DOHH2 (cell line): ENCODE data around the gene SH3GL1.

ENCODE experiments used
- H3F3A ChIP-seq: fragments of 200-600 bp; sonication (generic), shearing (Covaris generic); 2 replicates; pipeline ENCODE4 v1.6.0; 2016; ENCODE audit warnings: antibody characterized with exemption, mild to moderate bottlenecking; ENCODE audit not compliant: control insufficient read depth, insufficient read depth
- H3K27ac ChIP-seq: fragments of 200-600 bp; sonication (generic); 2 replicates; pipeline ENCODE4 v1.5.1; 2014; ENCODE audit warnings: low read depth, mild to moderate bottlenecking, low read length, moderate library complexity
- H3K27me3 ChIP-seq: fragments of 200-600 bp; sonication (generic); 2 replicates; pipeline ENCODE4 v1.6.1; 2014; ENCODE audit warnings: mild to moderate bottlenecking, low read length, mixed read lengths; ENCODE audit not compliant: control insufficient read depth
- H3K36me3 ChIP-seq: fragments of 200-600 bp; sonication (generic); 2 replicates; pipeline ENCODE4 v1.6.1; 2014; ENCODE audit warnings: mild to moderate bottlenecking, low read length, moderate library complexity, mixed read lengths; ENCODE audit not compliant: control insufficient read depth
- H3K4me1 ChIP-seq: fragments of 200-600 bp; sonication (generic); 2 replicates; pipeline ENCODE4 v1.6.1; 2014; ENCODE audit warnings: mild to moderate bottlenecking, low read length, mixed read lengths; ENCODE audit not compliant: control insufficient read depth
- H3K4me2 ChIP-seq: fragments of 200-600 bp; sonication (generic); 2 replicates; pipeline ENCODE4 v1.6.0; 2014; ENCODE audit warnings: mild to moderate bottlenecking, low read length, moderate library complexity
- H3K4me3 ChIP-seq: fragments of 200-600 bp; sonication (generic); 2 replicates; pipeline ENCODE4 v1.5.1; 2014; ENCODE audit warnings: mild to moderate bottlenecking, low read length, mixed read lengths
- H3K79me2 ChIP-seq: fragments of 200-600 bp; sonication (generic); 2 replicates; pipeline ENCODE4 v1.6.1; 2014; ENCODE audit warnings: mild to moderate bottlenecking, low read length, mixed read lengths; ENCODE audit not compliant: control insufficient read depth
- H3K9me2 ChIP-seq: fragments of 200-600 bp; sonication (generic); replicated peaks from 2 replicates; pipeline ENCODE4 v1.6.1; 2014; ENCODE audit warnings: mild to moderate bottlenecking, low read length, mixed read lengths; ENCODE audit not compliant: control insufficient read depth
- H3K9me3 ChIP-seq: fragments of 200-600 bp; sonication (generic); 2 replicates; pipeline ENCODE4 v1.6.1; 2014; ENCODE audit warnings: antibody characterized with exemption, low read length, mixed read lengths; ENCODE audit not compliant: control insufficient read depth, insufficient read depth
- H4K20me1 ChIP-seq: fragments of 200-600 bp; sonication (generic); 2 replicates; pipeline ENCODE4 v1.6.0; 2014; ENCODE audit warnings: low read depth, mild to moderate bottlenecking, antibody characterized with exemption, low read length, moderate library complexity; ENCODE audit not compliant: control insufficient read depth, insufficient read depth
- CTCF ChIP-seq: fragments of 200-600 bp; sonication (generic); IDR thresholded peaks from one replicate; pipeline ENCODE4 v1.5.1; 2014; ENCODE audit warnings: antibody characterized with exemption, mild to moderate bottlenecking, low read depth, low read length; ENCODE audit not compliant: poor library complexity, severe bottlenecking
- EZH2phosphoT487 ChIP-seq: fragments of 200-600 bp; sonication (generic); IDR thresholded peaks from 2 replicates; pipeline ENCODE4 v1.6.1; 2017; ENCODE audit warnings: borderline replicate concordance, mild to moderate bottlenecking, antibody characterized with exemption, low read length, moderate library complexity, mixed read lengths

The SH3GL1 gene

DNA sequence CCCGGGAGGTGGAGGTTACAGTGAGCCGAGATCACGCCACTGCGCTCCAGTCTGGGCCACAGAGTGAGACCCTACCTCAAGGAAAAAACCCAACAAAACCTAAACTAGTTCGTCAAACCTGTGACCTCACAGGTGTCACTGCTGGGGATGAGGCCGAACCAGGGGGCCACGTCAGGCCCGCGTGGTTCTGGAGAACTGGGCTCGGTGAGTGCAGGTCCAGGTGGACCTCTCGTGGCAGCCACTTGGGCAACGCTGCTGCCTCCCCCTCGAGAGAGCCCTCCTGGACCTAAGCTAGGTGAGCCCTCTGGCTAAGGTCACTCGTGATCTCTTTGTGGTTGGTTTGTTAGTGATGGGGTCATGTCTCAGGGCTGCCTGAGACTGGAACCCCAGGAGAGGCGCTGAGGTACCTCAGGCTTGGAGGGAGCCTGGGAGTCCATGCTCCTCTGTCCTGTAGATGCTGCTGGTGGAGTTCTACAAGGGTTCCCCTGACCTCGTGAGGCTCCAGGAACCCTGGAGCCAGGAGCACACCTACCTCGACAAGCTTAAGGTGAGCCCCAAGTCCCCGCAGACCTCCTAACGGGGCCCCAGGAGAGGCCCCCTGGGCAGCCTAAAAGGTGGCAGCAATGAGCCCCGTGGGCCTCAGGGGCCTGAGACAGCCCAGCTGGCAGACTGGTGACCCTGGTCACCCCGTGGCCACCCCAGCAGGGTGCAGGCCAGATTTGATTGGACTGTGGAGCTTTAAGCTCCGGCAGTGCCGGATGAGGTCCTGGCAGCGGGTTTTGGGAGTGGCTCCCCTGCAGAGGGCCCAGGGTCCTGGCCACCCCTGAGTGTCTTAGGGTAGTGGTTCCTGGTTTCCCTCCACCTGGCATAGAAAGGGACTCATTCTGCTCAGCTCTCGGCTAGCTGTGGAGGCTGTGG, 41.4 kb downstream of the SH3GL1 start:
- Histone ChIP-seq H3K4me3 (no peak overlapping the region), H3K27me3 (no peaks in the 10 kb centered on the region), H3K79me2 (no peaks in the 10 kb centered on the region), H3K27ac (no peak overlapping the region), H3K36me3 (peaks cover 46% of the 10 kb centered on the region), H4K20me1 (no peaks in the 10 kb centered on the region), H3F3A (no peaks in the 10 kb centered on the region), H3K9me3 (no peaks in the 10 kb centered on the region), H3K4me2 (no peak overlapping the region), H3K9me2 (no peaks in the 10 kb centered on the region), H3K4me1 (no peaks in the 10 kb centered on the region)
- TF ChIP-seq CTCF = no peak
- TF ChIP-seq EZH2phosphoT487 = no peak

GRCh38 chr19:4357921-4358326, 42.4 kb downstream of the SH3GL1 start:
- H3K27me3 ChIP-seq = no peaks in the 10 kb centered on the region
- TF ChIP-seq CTCF (no peak), EZH2phosphoT487 (no peak)
- H3F3A ChIP-seq = no peaks in the 10 kb centered on the region
- H3K9me3 ChIP-seq = no peaks in the 10 kb centered on the region
- H3K4me1 ChIP-seq = no peaks in the 10 kb centered on the region
- H3K9me2 ChIP-seq = no peaks in the 10 kb centered on the region
- peaks cover 36% of the 10 kb centered on the region for H3K36me3 ChIP-seq
- H4K20me1 ChIP-seq = no peaks in the 10 kb centered on the region
- H3K4me2 ChIP-seq = no peak overlapping the region
- H3K27ac ChIP-seq = no peak overlapping the region
- H3K79me2 ChIP-seq = no peaks in the 10 kb centered on the region
- H3K4me3 ChIP-seq = no peak overlapping the region

- H3K9me2 ChIP-seq = no peaks in the 10 kb centered on the region
- no peaks in the 10 kb centered on the region for H3K27me3 ChIP-seq
- no peaks in the 10 kb centered on the region for H3K79me2 ChIP-seq
- no peaks in the 10 kb centered on the region for H3K9me3 ChIP-seq
- no peak overlapping the region for H3K27ac ChIP-seq
- TF ChIP-seq EZH2phosphoT487 (no peak), CTCF (no peak)
- H3K36me3 ChIP-seq = peaks cover 29% of the 10 kb centered on the region
- no peak overlapping the region for H3K4me3 ChIP-seq
- no peaks in the 10 kb centered on the region for H3K4me1 ChIP-seq
- H4K20me1 ChIP-seq = no peaks in the 10 kb centered on the region
- H3K4me2 ChIP-seq = no peak overlapping the region
- no peaks in the 10 kb centered on the region for H3F3A ChIP-seq
Observed at GRCh38 chr19:4357095-4357797, 43.1 kb downstream of the SH3GL1 start.
